HepG2 (cell line): ENCODE data around the gene C19orf85. TPM values are rescaled to one million over a fixed set of nuclear protein-coding genes. Genes with fewer than 3 reads are reported as not detected.
"Not testable (repeated sequence)": the region's sequence is repeated elsewhere in the genome, so short reads cannot be mapped to it uniquely, and the experiment has no call there.

Source experiments
- ATAC-seq: fragments of 200-7000 bp; cut with Tn5 transposase; 3 replicates; pipeline ENCODE4 v1.9.1; 2020; ENCODE audit warnings: mild to moderate bottlenecking, moderate library complexity
- BruUV-seq: library from RNA; stranded (reverse); fragments of 400-500 nt; replicated peaks from 2 replicates; lab custom pipeline; 2021; lab: Mats Ljungman, UMichigan
- CTCF ChIA-PET: fragments of 300-600 bp; formaldehyde crosslinking; extraction: SDS; loops from one replicate; lab custom pipeline; 2021; ENCODE audit warnings: low total read pairs, inconsistent platforms, low intra/inter-chr PET ratio; lab: Yijun Ruan, JAX
- POLR2A ChIA-PET: fragments of 350-600 bp; sonication (Branson Sonifier 250); formaldehyde crosslinking; loops from one replicate; lab custom pipeline; 2020; ENCODE audit warnings: antibody characterized with exemption, inconsistent platforms; lab: Yijun Ruan, JAX
- DNase-seq: peaks from one replicate; pipeline ENCODE4 v3.0.0-alpha.2; 2015; ENCODE audit warnings: low spot score
- FAIRE-seq: peaks from 3 replicates; lab custom pipeline; 2011; peaks lifted over from hg19 to GRCh38; lab: Jason Lieb, UNC
- H2AFZ ChIP-seq: one replicate; pipeline ENCODE4 v1.6.1; 2011; ENCODE audit warnings: low read length, inconsistent platforms
- H3K27ac ChIP-seq: fragments of 300-600 bp; 3 replicates; pipeline ENCODE4 v1.8.0; 2011; ENCODE audit warnings: mixed run types, mild to moderate bottlenecking, mixed read lengths, low read length, inconsistent platforms; ENCODE audit not compliant: insufficient read depth; ENCODE audit errors: extremely low read length
- H3K27me3 ChIP-seq, 2 experiments: fragments of 200-600 bp in 1 of 2; 2 replicates in 1 of 2; 3 replicates in 1 of 2; pipeline versions ENCODE4 v1.6.0 to v1.8.0; 2011; ENCODE audit warnings: low read length in 2 of 2, mild to moderate bottlenecking in 2 of 2, moderate library complexity in 2 of 2, inconsistent platforms in 1 of 2; ENCODE audit not compliant: insufficient read depth in 2 of 2, control insufficient read depth in 1 of 2
- H3K36me3 ChIP-seq, 2 experiments: fragments of 200-600 bp in 1 of 2; replicated peaks in 1 of 2; 2 replicates in 1 of 2; 3 replicates in 1 of 2; pipeline versions ENCODE4 v1.5.1 to v1.8.0; 2011; ENCODE audit warnings: low read length in 2 of 2, inconsistent platforms in 1 of 2; ENCODE audit not compliant: insufficient read depth in 2 of 2, control insufficient read depth in 1 of 2
- H3K4me1 ChIP-seq: 2 replicates; pipeline ENCODE4 v1.5.1; 2012; ENCODE audit warnings: low read length, inconsistent platforms; ENCODE audit not compliant: insufficient read depth
- H3K4me2 ChIP-seq: 2 replicates; pipeline ENCODE4 v1.6.0; 2011; ENCODE audit warnings: low read depth, low read length, inconsistent platforms
- H3K4me3 ChIP-seq, 3 experiments: fragments of 200-600 bp in 1 of 3; sonication (generic), shearing (Covaris generic) in 1 of 3; replicated peaks in 1 of 3; 2 replicates each; pipeline ENCODE4 v1.5.1; 2011 to 2016; ENCODE audit warnings: low read length in 3 of 3, inconsistent platforms in 2 of 3, low read depth in 2 of 3, mild to moderate bottlenecking in 2 of 3, control low read depth in 1 of 3, mixed read lengths in 1 of 3; ENCODE audit not compliant: insufficient read depth in 1 of 3
- H3K79me2 ChIP-seq: one replicate; pipeline ENCODE4 v1.6.1; 2011; ENCODE audit warnings: low read length, inconsistent platforms; ENCODE audit not compliant: insufficient read depth
- H3K9ac ChIP-seq: 2 replicates; pipeline ENCODE4 v1.6.0; 2011; ENCODE audit warnings: mild to moderate bottlenecking, low read depth, low read length, inconsistent platforms; ENCODE audit not compliant: insufficient read depth
- H3K9me3 ChIP-seq: 2 replicates; pipeline ENCODE4 v1.5.1; 2012; ENCODE audit warnings: mild to moderate bottlenecking, low read length
- H4K20me1 ChIP-seq: 2 replicates; pipeline ENCODE4 v1.6.0; 2011; ENCODE audit warnings: inconsistent platforms, mild to moderate bottlenecking, low read length, moderate library complexity; ENCODE audit not compliant: insufficient read depth
- HNRNPL ChIP-seq: fragments of 200-400 bp; formaldehyde crosslinking; IDR thresholded peaks from 2 replicates; pipeline ENCODE4 v1.6.1; 2017; ENCODE audit warnings: mild to moderate bottlenecking, low read depth, low read length
- ZNF234 ChIP-seq: sonication (generic); formaldehyde crosslinking; conservative IDR thresholded peaks from 2 replicates; pipeline ENCODE4 v1.5.1; 2020; ENCODE audit warnings: mild to moderate bottlenecking, missing genetic modification reagents
- WGBS: methylation state at CpG from one replicate; pipeline ENCODE4 v1.1.6; 2017; ENCODE audit warnings: low lambda C conversion rate; 5-methylcytosine and 5-hydroxymethylcytosine counted together
- in situ Hi-C: cut with HindIII; loops from 2 replicates; pipeline ENCODE4 v1.10.0; 2017; ENCODE audit warnings: low pct_unique_long_range_greater_than_20kb; ENCODE audit not compliant: extremely low pct_ligation_motif_present
- intact Hi-C: fragments of 100-400 bp; cut with micrococcal nuclease; formaldehyde crosslinking; loops from one replicate; pipeline ENCODE4 v1.10.0; 2022; ENCODE audit not compliant: unreplicated experiment
- polyA plus RNA-seq, 8 experiments: library from polyadenylated mRNA; depleted of rRNA in 3 of 8; stranded (reverse) in 7 of 8; unstranded in 1 of 8; fragments of >200 nt; fragmentation: Illumina TruSeq in 4 of 8; extraction: Trizol in 4 of 8; gene quantifications; 2 replicates each; pipeline versions ENCODE4 v1.2.1 to v1.2.3, GENCODE V29; 2011 to 2016; ENCODE audit warnings: low read depth in 4 of 8, missing spikeins in 1 of 8, mixed read lengths in 1 of 8; ENCODE audit not compliant: insufficient read depth in 1 of 8
- total RNA-seq, 5 experiments: library from RNA; depleted of rRNA; stranded (reverse); fragments of >200 nt; fragmentation: Illumina TruSeq; extraction: Trizol; gene quantifications; 2 replicates each; pipeline ENCODE4 v1.2.3, GENCODE V29; 2016; ENCODE audit warnings: low read depth in 1 of 5
- TF ChIP-seq, protein P1 (sequence below): sonication (generic); formaldehyde crosslinking; IDR thresholded peaks from 2 replicates; pipeline ENCODE4 v1.9.0; 2021; ENCODE audit warnings: mild to moderate bottlenecking, missing genetic modification reagents

C19orf85 gene
- total and polyA plus RNA-seq, 2 of the 13 experiments (the other 11 are each of a cell fraction or from before 2014, with no cell fraction given) = not detected

DNA sequence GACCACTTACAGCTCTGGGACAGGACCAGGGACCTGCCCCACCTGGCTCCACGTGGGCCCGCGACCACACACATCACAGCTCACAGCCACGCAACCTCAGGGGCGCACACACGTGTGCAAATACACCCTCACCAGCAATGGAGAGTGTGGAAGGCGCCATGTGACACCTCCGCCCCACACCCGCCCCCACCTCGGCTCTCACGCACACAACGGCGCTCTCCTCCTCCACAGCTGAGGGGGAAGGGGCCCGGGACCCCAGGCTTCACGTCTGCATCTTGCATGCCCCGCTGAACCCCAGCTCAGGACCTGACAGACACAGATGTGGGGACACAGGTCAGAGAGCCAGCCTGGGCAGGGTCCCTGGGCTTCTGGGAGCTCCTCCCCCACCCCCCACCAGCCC is 15.1 kb downstream of the C19orf85 start (continued):
- TF ChIP-seq ZNF234 = no peak

DNA sequence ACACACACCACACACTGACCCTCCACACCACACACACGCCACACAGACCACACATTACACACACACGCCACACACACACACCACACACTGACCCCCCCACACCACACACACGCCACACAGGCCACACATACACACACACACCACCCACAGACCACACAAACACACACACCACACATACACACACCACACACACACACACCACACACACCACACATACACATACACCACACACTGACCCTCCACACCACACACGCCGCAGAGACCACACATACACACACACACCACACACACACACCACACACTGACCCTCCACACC is 16.4 kb downstream of the C19orf85 start:
- POLR2A ChIA-PET, H2AFZ ChIP-seq, H4K20me1 ChIP-seq, H3K9me3 ChIP-seq, BruUV-seq, ATAC-seq, H3K4me2 ChIP-seq, H3K79me2 ChIP-seq, H3K4me3 ChIP-seq, DNase-seq, H3K9ac ChIP-seq, in situ Hi-C loops, FAIRE-seq, H3K4me1 ChIP-seq, H3K36me3 ChIP-seq, CTCF ChIA-PET, intact Hi-C loops, H3K27ac ChIP-seq: not testable (repeated sequence)
- WGBS = 80% methylated on average over 5 of the region's 5 CpGs
- TF ChIP-seq, protein P1, sequence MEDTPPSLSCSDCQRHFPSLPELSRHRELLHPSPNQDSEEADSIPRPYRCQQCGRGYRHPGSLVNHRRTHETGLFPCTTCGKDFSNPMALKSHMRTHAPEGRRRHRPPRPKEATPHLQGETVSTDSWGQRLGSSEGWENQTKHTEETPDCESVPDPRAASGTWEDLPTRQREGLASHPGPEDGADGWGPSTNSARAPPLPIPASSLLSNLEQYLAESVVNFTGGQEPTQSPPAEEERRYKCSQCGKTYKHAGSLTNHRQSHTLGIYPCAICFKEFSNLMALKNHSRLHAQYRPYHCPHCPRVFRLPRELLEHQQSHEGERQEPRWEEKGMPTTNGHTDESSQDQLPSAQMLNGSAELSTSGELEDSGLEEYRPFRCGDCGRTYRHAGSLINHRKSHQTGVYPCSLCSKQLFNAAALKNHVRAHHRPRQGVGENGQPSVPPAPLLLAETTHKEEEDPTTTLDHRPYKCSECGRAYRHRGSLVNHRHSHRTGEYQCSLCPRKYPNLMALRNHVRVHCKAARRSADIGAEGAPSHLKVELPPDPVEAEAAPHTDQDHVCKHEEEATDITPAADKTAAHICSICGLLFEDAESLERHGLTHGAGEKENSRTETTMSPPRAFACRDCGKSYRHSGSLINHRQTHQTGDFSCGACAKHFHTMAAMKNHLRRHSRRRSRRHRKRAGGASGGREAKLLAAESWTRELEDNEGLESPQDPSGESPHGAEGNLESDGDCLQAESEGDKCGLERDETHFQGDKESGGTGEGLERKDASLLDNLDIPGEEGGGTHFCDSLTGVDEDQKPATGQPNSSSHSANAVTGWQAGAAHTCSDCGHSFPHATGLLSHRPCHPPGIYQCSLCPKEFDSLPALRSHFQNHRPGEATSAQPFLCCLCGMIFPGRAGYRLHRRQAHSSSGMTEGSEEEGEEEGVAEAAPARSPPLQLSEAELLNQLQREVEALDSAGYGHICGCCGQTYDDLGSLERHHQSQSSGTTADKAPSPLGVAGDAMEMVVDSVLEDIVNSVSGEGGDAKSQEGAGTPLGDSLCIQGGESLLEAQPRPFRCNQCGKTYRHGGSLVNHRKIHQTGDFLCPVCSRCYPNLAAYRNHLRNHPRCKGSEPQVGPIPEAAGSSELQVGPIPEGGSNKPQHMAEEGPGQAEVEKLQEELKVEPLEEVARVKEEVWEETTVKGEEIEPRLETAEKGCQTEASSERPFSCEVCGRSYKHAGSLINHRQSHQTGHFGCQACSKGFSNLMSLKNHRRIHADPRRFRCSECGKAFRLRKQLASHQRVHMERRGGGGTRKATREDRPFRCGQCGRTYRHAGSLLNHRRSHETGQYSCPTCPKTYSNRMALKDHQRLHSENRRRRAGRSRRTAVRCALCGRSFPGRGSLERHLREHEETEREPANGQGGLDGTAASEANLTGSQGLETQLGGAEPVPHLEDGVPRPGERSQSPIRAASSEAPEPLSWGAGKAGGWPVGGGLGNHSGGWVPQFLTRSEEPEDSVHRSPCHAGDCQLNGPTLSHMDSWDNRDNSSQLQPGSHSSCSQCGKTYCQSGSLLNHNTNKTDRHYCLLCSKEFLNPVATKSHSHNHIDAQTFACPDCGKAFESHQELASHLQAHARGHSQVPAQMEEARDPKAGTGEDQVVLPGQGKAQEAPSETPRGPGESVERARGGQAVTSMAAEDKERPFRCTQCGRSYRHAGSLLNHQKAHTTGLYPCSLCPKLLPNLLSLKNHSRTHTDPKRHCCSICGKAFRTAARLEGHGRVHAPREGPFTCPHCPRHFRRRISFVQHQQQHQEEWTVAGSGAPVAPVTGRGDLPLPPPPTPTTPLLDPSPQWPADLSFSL (CRISPR knock-in tag) = peak; percentile 96
- TF ChIP-seq HNRNPL = peak; percentile 61; the same call in 1 of the 2 replicates
- H3K27me3 ChIP-seq = peaks cover 3 to 48% of the 10 kb centered on the region in 2 experiments; a peak in 4 of 5 replicates
